PC-9 (cell line): ENCODE results near the gene LAMB1. TPM values are rescaled to one million over a fixed set of nuclear protein-coding genes. Genes with fewer than 3 reads are reported as not detected.
A peak's percentile ranks its signal among the peaks of the same experiment; 100 is the strongest.
"Not testable (repeated sequence)": the region's sequence is repeated elsewhere in the genome, so short reads cannot be mapped to it uniquely, and the experiment has no call there.

Experiments
- BruUV-seq: library from RNA; stranded (reverse); fragments of 400-500 nt; replicated peaks from 2 replicates; lab custom pipeline; 2021; lab: Mats Ljungman, UMichigan
- CTCF ChIA-PET: fragments of 300-600 bp; sonication (Branson Sonifier 250); formaldehyde crosslinking; loops from one replicate; lab custom pipeline; 2022; ENCODE audit warnings: antibody characterized with exemption; lab: Charles Lee
- POLR2A ChIA-PET: fragments of 300-600 bp; sonication (Branson Sonifier 250); formaldehyde crosslinking; loops from one replicate; lab custom pipeline; 2022; ENCODE audit warnings: antibody characterized with exemption; ENCODE audit not compliant: unreplicated experiment; lab: Charles Lee
- DNase-seq, 2 experiments: peaks; one replicate each; pipeline versions ENCODE4 v3.0.0 to v3.0.0-alpha.2; 2015 to 2022; ENCODE audit warnings: mixed read lengths in 1 of 2
- H2AFZ ChIP-seq: fragments of 200-600 bp; sonication (generic); 2 replicates; pipeline ENCODE4 v1.8.1; 2017; ENCODE audit warnings: antibody characterized with exemption
- H3F3A ChIP-seq: fragments of 200-600 bp; sonication (generic); 2 replicates; pipeline ENCODE4 v1.8.1; 2017; ENCODE audit warnings: antibody characterized with exemption, mild to moderate bottlenecking, low read depth; ENCODE audit not compliant: insufficient read depth
- H3K27ac ChIP-seq: fragments of 200-600 bp; sonication (generic); 2 replicates; pipeline ENCODE4 v1.6.1; 2016; ENCODE audit warnings: mixed run types
- H3K27me3 ChIP-seq: fragments of 200-600 bp; sonication (generic); 2 replicates; pipeline ENCODE4 v1.6.1; 2016; ENCODE audit warnings: low read depth, mixed run types; ENCODE audit not compliant: insufficient read depth
- H3K36me3 ChIP-seq: fragments of 200-600 bp; sonication (generic); 2 replicates; pipeline ENCODE4 v1.6.1; 2016; ENCODE audit warnings: low read depth, mixed run types
- H3K4me1 ChIP-seq: fragments of 200-600 bp; sonication (generic); replicated peaks from 2 replicates; pipeline ENCODE4 v1.6.1; 2016; ENCODE audit warnings: mixed run types; ENCODE audit not compliant: insufficient read depth
- H3K4me2 ChIP-seq: fragments of 200-600 bp; sonication (generic); 2 replicates; pipeline ENCODE4 v1.6.1; 2017; ENCODE audit warnings: mixed run types
- H3K4me3 ChIP-seq: fragments of 200-600 bp; sonication (generic); 2 replicates; pipeline ENCODE4 v1.6.1; 2016; ENCODE audit warnings: mixed run types
- H3K79me2 ChIP-seq: fragments of 200-600 bp; sonication (generic); 2 replicates; pipeline ENCODE4 v1.6.1; 2017; ENCODE audit warnings: low read depth, mixed run types
- H3K9me2 ChIP-seq: fragments of 200-600 bp; sonication (generic); 2 replicates; pipeline ENCODE4 v1.8.1; 2017; ENCODE audit warnings: mild to moderate bottlenecking; ENCODE audit not compliant: insufficient read depth
- H3K9me3 ChIP-seq: fragments of 200-600 bp; sonication (generic); 2 replicates; pipeline ENCODE4 v1.8.1; 2016; ENCODE audit warnings: low read depth; ENCODE audit not compliant: insufficient read depth
- H4K20me1 ChIP-seq: fragments of 200-600 bp; sonication (generic); 2 replicates; pipeline ENCODE4 v1.8.1; 2017; ENCODE audit not compliant: insufficient read depth
- EZH2 ChIP-seq: fragments of 200-600 bp; sonication (generic); IDR thresholded peaks from 2 replicates; pipeline ENCODE4 v1.8.0; 2017; ENCODE audit warnings: antibody characterized with exemption, low read depth
- intact Hi-C: fragments of 100-400 bp; cut with micrococcal nuclease; formaldehyde crosslinking; loops from one replicate; pipeline ENCODE4 v1.10.0; 2022; ENCODE audit not compliant: unreplicated experiment
- total RNA-seq: library from RNA; stranded (reverse); gene quantifications from 2 replicates; pipeline ENCODE4 v1.2.3, GENCODE V29; 2021
- TF ChIP-seq, protein P1 (sequence below): fragments of 200-600 bp; sonication (generic); conservative IDR thresholded peaks from 2 replicates; pipeline ENCODE4 v1.6.1; 2017; ENCODE audit warnings: mixed run types, antibody characterized with exemption, mild to moderate bottlenecking, moderate library complexity

LAMB1 gene
- total RNA-seq, 1 experiment from 2014 or later, result 236 TPM

DNA sequence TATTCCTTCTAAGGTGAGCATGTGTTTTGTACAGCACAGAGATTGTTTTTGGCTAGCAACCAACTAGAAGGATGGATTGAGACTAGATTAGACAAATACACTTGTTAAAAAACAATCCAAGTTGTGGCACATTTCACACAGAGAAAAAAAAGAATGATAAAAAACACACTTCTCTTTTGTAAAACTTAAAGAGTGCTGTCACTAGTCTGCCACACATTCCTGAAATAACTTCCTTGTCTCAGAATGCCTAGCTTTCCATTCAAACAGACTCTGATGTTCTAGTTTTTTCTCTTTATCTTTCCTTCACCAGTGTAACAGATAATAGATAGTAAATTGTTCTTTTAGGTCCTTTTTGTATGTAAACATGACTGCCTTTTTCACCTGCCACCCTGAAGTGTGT is 100.6 kb downstream of the LAMB1 start:
- BruUV-seq, result no TSS peak
- CTCF ChIA-PET, result interaction anchor here (0.6 kb wide), 1 partner anchor 149 kb away, joined by 3 read pairs; no protein-coding TSS in a partner anchor
- Histone ChIP-seq H3K79me2 (peaks cover 39% of the 10 kb centered on the region), H3K27me3 (no peaks in the 10 kb centered on the region), H3K27ac (peak overlapping the region; percentile 27; the same call in 1 of the 2 replicates), H4K20me1 (peaks cover 21% of the 10 kb centered on the region; the same call in 1 of the 2 replicates), H2AFZ (no peak overlapping the region), H3K9me2 (no peaks in the 10 kb centered on the region), H3K4me2 (no peak overlapping the region), H3K4me3 (no peak overlapping the region), H3K36me3 (peaks cover 53% of the 10 kb centered on the region), H3K4me1 (0 out of 2 replicates have a peak, but pooled peaks cover 3% of the 10 kb centered on the region), H3K9me3 (no peaks in the 10 kb centered on the region), H3F3A (peaks cover 9% of the 10 kb centered on the region)
- POLR2A ChIA-PET, result no interaction called here
- intact Hi-C loops, result no loop called here
- TF ChIP-seq, protein P1, sequence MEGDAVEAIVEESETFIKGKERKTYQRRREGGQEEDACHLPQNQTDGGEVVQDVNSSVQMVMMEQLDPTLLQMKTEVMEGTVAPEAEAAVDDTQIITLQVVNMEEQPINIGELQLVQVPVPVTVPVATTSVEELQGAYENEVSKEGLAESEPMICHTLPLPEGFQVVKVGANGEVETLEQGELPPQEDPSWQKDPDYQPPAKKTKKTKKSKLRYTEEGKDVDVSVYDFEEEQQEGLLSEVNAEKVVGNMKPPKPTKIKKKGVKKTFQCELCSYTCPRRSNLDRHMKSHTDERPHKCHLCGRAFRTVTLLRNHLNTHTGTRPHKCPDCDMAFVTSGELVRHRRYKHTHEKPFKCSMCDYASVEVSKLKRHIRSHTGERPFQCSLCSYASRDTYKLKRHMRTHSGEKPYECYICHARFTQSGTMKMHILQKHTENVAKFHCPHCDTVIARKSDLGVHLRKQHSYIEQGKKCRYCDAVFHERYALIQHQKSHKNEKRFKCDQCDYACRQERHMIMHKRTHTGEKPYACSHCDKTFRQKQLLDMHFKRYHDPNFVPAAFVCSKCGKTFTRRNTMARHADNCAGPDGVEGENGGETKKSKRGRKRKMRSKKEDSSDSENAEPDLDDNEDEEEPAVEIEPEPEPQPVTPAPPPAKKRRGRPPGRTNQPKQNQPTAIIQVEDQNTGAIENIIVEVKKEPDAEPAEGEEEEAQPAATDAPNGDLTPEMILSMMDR, result no peak
- no peak for TF ChIP-seq EZH2
- peak in 1 of 2 experiments; percentile 46 for DNase-seq

DNA sequence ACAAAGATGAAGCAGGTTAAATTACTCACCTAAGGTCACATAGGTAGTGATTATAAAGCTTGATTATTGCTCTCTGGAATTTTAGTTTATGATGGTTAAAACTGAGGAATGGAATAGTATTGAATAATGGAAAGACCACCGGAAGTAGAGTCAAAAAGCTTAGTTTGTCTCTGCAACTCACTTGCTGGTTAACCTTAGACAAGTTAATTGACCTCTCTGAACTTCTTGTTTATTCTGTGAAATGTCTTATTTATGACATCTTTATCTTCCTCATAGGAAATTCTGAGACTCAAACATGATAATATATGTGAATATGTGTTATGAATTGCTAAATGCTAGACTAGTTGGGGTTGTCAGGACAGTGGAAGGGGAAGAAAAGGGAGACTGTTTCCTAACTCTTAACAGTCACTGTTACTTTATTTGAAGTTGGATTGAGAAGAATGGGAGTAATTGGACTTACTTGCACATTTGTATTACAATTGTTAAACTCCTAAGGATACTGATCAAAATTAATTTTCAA is 102.4 kb downstream of the LAMB1 start:
- TF ChIP-seq, protein P1, result no peak
- no peak for TF ChIP-seq EZH2
- Histone ChIP-seq H3K9me2 (no peaks in the 10 kb centered on the region), H3K9me3 (no peaks in the 10 kb centered on the region), H4K20me1 (peaks cover 26% of the 10 kb centered on the region), H3K27ac (no peak overlapping the region), H2AFZ (no peak overlapping the region), H3K4me2 (no peak overlapping the region), H3K4me3 (no peak overlapping the region), H3K27me3 (no peaks in the 10 kb centered on the region), H3K36me3 (peaks cover 40% of the 10 kb centered on the region), H3K4me1 (0 out of 2 replicates have a peak, but pooled peaks cover 3% of the 10 kb centered on the region), H3K79me2 (peaks cover 56% of the 10 kb centered on the region), H3F3A (peaks cover 9% of the 10 kb centered on the region)
- no TSS peak for BruUV-seq
- intact Hi-C loops, result no loop called here
- ChIA-PET POLR2A (interaction anchor here (0.6 kb wide), 1 partner anchor 394 kb away, joined by 7 read pairs; no protein-coding TSS in a partner anchor), CTCF (interaction anchor here (0.9 kb wide), 1 partner anchor 20 kb away, joined by 3 read pairs; no protein-coding TSS in a partner anchor)
- no peak for DNase-seq

DNA sequence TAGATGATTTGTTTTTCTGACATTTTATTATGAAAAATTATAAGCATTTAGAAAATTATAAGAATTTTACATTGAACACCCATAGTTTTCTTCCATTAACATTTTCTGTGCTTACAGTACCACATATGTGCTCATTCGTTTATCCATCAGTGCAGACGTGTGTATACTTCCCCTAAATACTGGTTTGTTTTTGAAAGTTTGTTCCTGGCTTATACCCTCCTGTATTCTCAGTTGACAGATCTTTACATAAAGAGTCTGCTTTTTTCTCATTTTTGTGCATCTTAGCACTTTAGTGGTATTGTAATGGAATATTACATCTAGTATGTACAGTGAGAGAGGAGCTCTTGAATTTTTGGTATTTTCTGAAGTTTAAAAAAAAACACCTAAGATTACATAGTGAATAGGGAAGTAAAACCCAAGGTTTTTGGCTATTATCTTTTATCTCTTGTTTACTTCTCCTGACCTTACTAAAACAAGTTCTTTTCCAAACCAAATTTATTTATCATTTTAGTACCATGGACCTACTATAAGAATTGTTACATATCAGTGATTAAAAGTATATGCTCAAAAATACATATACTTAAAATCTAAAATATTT is 103.9 kb downstream of the LAMB1 start:
- BruUV-seq, result no TSS peak
- H3K4me1 ChIP-seq, result peaks cover 8% of the 10 kb centered on the region; the same call in 1 of the 2 replicates
- H3K4me3 ChIP-seq, result no peak overlapping the region
- no peak for DNase-seq
- peaks cover 26% of the 10 kb centered on the region for H4K20me1 ChIP-seq
- H3K36me3 ChIP-seq, result peaks cover 39% of the 10 kb centered on the region
- peaks cover 70% of the 10 kb centered on the region for H3K79me2 ChIP-seq
- ChIA-PET POLR2A (interaction anchor here (0.7 kb wide), 1 partner anchor 9 kb away, joined by 4 read pairs; no protein-coding TSS in a partner anchor), CTCF (no interaction called here)
- H3K9me3 ChIP-seq, result no peaks in the 10 kb centered on the region
- H3K27me3 ChIP-seq, result no peaks in the 10 kb centered on the region
- H3K4me2 ChIP-seq, result no peak overlapping the region
- H3K9me2 ChIP-seq, result no peaks in the 10 kb centered on the region
- intact Hi-C loops, result no loop called here
- H3F3A ChIP-seq, result peaks cover 9% of the 10 kb centered on the region
- H3K27ac ChIP-seq, result no peak overlapping the region
- TF ChIP-seq EZH2, result no peak
- TF ChIP-seq, protein P1, result no peak
- H2AFZ ChIP-seq, result no peak overlapping the region

DNA sequence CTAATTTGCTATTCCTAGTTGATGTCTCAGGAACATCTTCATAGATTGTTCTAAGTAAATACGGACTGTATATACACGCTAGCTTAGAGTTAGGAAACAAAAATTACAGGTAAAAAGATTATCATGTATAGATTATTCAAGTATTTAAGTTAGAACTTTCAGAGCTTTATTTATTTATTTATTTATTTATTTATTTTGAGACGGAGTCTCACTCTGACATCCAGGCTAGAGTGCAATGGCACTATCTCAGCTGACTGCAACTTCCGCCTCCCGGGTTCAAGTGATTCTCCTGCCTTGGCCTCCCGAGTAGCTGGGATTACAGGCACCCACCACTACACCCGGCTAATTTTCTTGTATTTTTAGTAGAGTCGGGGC is 110.6 kb downstream of the LAMB1 start:
- CTCF ChIA-PET, result not testable (repeated sequence)

More for the DNA sequence above, 110.6 kb downstream of the LAMB1 start:
- POLR2A ChIA-PET, result interaction anchor here (0.8 kb wide), 1 partner anchor 123 kb away, joined by 6 read pairs; no protein-coding TSS in a partner anchor
- Histone ChIP-seq H3K4me3 (peak overlapping the region; percentile 61), H3K79me2 (peaks cover 56% of the 10 kb centered on the region), H3K4me1 (peaks cover 29% of the 10 kb centered on the region), H3K36me3 (peaks cover 26% of the 10 kb centered on the region), H3K27ac (peak overlapping the region; percentile 93), H2AFZ (peak overlapping the region; percentile 92; the same call in 1 of the 2 replicates), H3K4me2 (peak overlapping the region; percentile 97)
- not testable (repeated sequence) for H3F3A ChIP-seq, H3K27me3 ChIP-seq, BruUV-seq, H3K9me3 ChIP-seq, DNase-seq, H3K9me2 ChIP-seq, H4K20me1 ChIP-seq
- intact Hi-C loops, result loop anchor here (5.0 kb wide), 2 partner anchors 255 to 385 kb away; no protein-coding TSS in a partner anchor
